K562 (cell line): Measurements from ENCODE around the gene KCTD19.

Experiments used
- HNRNPLL ChIP-seq: fragments of 200-400 bp; formaldehyde crosslinking; IDR thresholded peaks from 2 replicates; pipeline ENCODE4 v1.6.1; 2017; ENCODE audit warnings: low read length, low read depth, mild to moderate bottlenecking; ENCODE audit not compliant: poor library complexity, severe bottlenecking
- NFYB ChIP-seq: IDR thresholded peaks from 2 replicates; pipeline ENCODE4 v1.6.1; 2011; ENCODE audit warnings: mild to moderate bottlenecking, moderate library complexity; ENCODE audit not compliant: insufficient read length; ENCODE audit errors: extremely low read depth
- SP1 ChIP-seq: sonication (generic); formaldehyde crosslinking; IDR thresholded peaks from 2 replicates; pipeline ENCODE4 v1.8.1; 2022; ENCODE audit warnings: mild to moderate bottlenecking, missing genetic modification reagents
- TF ChIP-seq, protein P1 (sequence below), 2 experiments: fragments of 450-650 bp; formaldehyde crosslinking in 1 of 2; IDR thresholded peaks; 2 replicates each; pipeline versions ENCODE4 v1.4.0 to v1.6.1; 2014 to 2020; ENCODE audit warnings: mild to moderate bottlenecking in 2 of 2, borderline replicate concordance in 1 of 2, low read depth in 1 of 2

GRCh38 chr16:67243481-67243880 is 83.1 kb downstream of the KCTD19 start:
- TF ChIP-seq SP1 (CRISPR knock-in tag) (no peak), HNRNPLL (no peak), NFYB (no peak)
- TF ChIP-seq, protein P1, sequence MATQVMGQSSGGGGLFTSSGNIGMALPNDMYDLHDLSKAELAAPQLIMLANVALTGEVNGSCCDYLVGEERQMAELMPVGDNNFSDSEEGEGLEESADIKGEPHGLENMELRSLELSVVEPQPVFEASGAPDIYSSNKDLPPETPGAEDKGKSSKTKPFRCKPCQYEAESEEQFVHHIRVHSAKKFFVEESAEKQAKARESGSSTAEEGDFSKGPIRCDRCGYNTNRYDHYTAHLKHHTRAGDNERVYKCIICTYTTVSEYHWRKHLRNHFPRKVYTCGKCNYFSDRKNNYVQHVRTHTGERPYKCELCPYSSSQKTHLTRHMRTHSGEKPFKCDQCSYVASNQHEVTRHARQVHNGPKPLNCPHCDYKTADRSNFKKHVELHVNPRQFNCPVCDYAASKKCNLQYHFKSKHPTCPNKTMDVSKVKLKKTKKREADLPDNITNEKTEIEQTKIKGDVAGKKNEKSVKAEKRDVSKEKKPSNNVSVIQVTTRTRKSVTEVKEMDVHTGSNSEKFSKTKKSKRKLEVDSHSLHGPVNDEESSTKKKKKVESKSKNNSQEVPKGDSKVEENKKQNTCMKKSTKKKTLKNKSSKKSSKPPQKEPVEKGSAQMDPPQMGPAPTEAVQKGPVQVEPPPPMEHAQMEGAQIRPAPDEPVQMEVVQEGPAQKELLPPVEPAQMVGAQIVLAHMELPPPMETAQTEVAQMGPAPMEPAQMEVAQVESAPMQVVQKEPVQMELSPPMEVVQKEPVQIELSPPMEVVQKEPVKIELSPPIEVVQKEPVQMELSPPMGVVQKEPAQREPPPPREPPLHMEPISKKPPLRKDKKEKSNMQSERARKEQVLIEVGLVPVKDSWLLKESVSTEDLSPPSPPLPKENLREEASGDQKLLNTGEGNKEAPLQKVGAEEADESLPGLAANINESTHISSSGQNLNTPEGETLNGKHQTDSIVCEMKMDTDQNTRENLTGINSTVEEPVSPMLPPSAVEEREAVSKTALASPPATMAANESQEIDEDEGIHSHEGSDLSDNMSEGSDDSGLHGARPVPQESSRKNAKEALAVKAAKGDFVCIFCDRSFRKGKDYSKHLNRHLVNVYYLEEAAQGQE (IDR thresholded peaks at IDR 0.05; ENCODE audit: borderline replicate concordance): no peak
- TF ChIP-seq, protein P1 (CRISPR knock-in tag; IDR thresholded peaks at IDR 0.05; ENCODE audit: low read depth): no peak
